Activated CD8-positive, alpha-beta T cell treated with anti-CD3 and anti-CD28 coated beads for 36 hours (primary cell): ENCODE data around the gene HEATR1. TPM values are rescaled to one million over a fixed set of nuclear protein-coding genes. Genes with fewer than 3 reads are reported as not detected.
"Not testable (repeated sequence)": the region's sequence is repeated elsewhere in the genome, so short reads cannot be mapped to it uniquely, and the experiment has no call there.

Source experiments
- ATAC-seq: fragments of 200-7000 bp; cut with Tn5 transposase; one replicate; pipeline ENCODE4 v1.10.0; 2021; ENCODE audit warnings: mild to moderate bottlenecking, moderate library complexity
- CTCF ChIA-PET: fragments of 350-600 bp; sonication (Branson Sonifier 250); formaldehyde crosslinking; loops from one replicate; lab custom pipeline; 2021; ENCODE audit warnings: antibody characterized with exemption; lab: Charles Lee
- POLR2A ChIA-PET: fragments of 350-600 bp; sonication (Branson Sonifier 250); formaldehyde crosslinking; loops from one replicate; lab custom pipeline; 2021; ENCODE audit warnings: antibody characterized with exemption; lab: Charles Lee
- DNase-seq: peaks from one replicate; pipeline ENCODE4 v3.0.0-alpha.2; 2020
- H3K27ac Mint-ChIP-seq: one replicate; pipeline ENCODE4 v1.8.0; 2021; ENCODE audit warnings: mild to moderate bottlenecking, mixed read lengths
- H3K27me3 Mint-ChIP-seq: one replicate; pipeline ENCODE4 v1.8.0; 2021; ENCODE audit warnings: mixed read lengths
- H3K36me3 Mint-ChIP-seq: one replicate; pipeline ENCODE4 v1.8.0; 2021; ENCODE audit warnings: low read depth, mixed read lengths
- H3K4me1 Mint-ChIP-seq: one replicate; pipeline ENCODE4 v1.8.0; 2021; ENCODE audit warnings: low read depth, mixed read lengths
- H3K4me3 Mint-ChIP-seq: one replicate; pipeline ENCODE4 v1.8.0; 2021; ENCODE audit warnings: mild to moderate bottlenecking, moderate library complexity, mixed read lengths
- H3K9me3 Mint-ChIP-seq: one replicate; pipeline ENCODE4 v1.8.0; 2021; ENCODE audit warnings: mixed read lengths
- intact Hi-C: fragments of 100-400 bp; cut with micrococcal nuclease; formaldehyde crosslinking; loops from one replicate; pipeline ENCODE4 v1.10.0; 2022
- total RNA-seq, 2 experiments: library from RNA; stranded (reverse); gene quantifications; one replicate each; pipeline ENCODE4 v1.2.3, GENCODE V29; 2021
- TF ChIP-seq, protein P1 (sequence below): fragments of 200-600 bp; IDR thresholded peaks from one replicate; pipeline ENCODE4 v1.8.0; 2022; ENCODE audit warnings: antibody characterized with exemption, mild to moderate bottlenecking

The HEATR1 gene
- total RNA-seq, 2 experiments from 2014 or later: 80.9 to 81.7 TPM

DNA sequence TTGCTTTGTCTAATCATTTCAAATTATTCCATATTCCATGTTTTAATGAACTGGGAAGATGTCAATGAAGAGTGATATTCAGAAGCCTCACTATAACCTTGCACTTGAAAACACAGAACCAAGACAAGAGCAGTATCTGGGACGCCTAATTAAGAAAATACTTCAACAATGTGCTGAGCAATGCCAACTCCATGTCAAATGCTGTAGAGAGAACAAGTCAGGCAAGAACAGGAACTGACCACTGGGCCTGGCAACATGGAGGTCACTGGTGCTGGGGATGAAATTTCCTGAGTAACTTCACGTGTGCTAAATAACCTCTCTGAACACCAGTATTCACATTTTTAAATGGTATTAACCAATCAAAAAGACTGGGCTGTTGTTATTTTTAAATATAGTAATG lies 22.8 kb downstream of the HEATR1 start:
- TF ChIP-seq, protein P1, sequence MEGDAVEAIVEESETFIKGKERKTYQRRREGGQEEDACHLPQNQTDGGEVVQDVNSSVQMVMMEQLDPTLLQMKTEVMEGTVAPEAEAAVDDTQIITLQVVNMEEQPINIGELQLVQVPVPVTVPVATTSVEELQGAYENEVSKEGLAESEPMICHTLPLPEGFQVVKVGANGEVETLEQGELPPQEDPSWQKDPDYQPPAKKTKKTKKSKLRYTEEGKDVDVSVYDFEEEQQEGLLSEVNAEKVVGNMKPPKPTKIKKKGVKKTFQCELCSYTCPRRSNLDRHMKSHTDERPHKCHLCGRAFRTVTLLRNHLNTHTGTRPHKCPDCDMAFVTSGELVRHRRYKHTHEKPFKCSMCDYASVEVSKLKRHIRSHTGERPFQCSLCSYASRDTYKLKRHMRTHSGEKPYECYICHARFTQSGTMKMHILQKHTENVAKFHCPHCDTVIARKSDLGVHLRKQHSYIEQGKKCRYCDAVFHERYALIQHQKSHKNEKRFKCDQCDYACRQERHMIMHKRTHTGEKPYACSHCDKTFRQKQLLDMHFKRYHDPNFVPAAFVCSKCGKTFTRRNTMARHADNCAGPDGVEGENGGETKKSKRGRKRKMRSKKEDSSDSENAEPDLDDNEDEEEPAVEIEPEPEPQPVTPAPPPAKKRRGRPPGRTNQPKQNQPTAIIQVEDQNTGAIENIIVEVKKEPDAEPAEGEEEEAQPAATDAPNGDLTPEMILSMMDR: no peak

DNA sequence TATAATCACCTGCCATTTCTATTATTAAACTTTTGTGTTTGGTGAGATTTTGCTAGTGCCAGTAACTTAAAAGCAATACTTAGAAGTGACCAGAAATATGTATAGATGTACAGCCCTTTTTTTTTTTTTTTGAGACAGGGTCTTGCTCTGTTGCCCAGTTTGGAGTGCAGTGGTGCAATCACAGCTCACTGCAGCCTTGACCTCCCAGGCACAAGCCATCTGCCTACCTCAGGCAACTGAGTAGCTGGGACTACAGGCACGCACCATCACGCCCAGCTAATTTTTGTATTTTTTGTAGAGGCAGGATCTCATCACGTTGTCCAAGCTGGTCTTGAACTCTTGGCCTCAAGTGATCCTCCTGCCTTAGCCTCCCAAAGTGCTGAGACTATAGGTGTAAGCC lies 23.9 kb downstream of the HEATR1 start:
- H3K36me3 Mint-ChIP-seq: peaks cover 57% of the 10 kb centered on the region
- H3K9me3 Mint-ChIP-seq, H3K4me3 Mint-ChIP-seq, H3K27ac Mint-ChIP-seq, DNase-seq, H3K27me3 Mint-ChIP-seq, H3K4me1 Mint-ChIP-seq, CTCF ChIA-PET, ATAC-seq, intact Hi-C loops: not testable (repeated sequence)
- POLR2A ChIA-PET: interaction anchor here (0.7 kb wide), 1 partner anchor 1441 kb away, joined by 3 read pairs; no protein-coding TSS in a partner anchor

More for the DNA sequence above, 22.8 kb downstream of the HEATR1 start:
- Mint-ChIP-seq H3K9me3 (no peaks in the 10 kb centered on the region), H3K4me3 (no peak overlapping the region), H3K36me3 (peaks cover 56% of the 10 kb centered on the region), H3K4me1 (no peaks in the 10 kb centered on the region), H3K27me3 (no peaks in the 10 kb centered on the region), H3K27ac (no peak overlapping the region)
- ChIA-PET POLR2A (no interaction called here), CTCF (no interaction called here)
- ATAC-seq (no peak), DNase-seq (no peak)
- intact Hi-C loops: no loop called here

- H3K27ac Mint-ChIP-seq: no peak overlapping the region
- ATAC-seq (no peak), DNase-seq (no peak)
- TF ChIP-seq, protein P1: no peak
- H3K4me1 Mint-ChIP-seq: no peaks in the 10 kb centered on the region
- peaks cover 52% of the 10 kb centered on the region for H3K36me3 Mint-ChIP-seq
- ChIA-PET CTCF (no interaction called here), POLR2A (no interaction called here)
- H3K9me3 Mint-ChIP-seq: no peaks in the 10 kb centered on the region
- H3K4me3 Mint-ChIP-seq: no peak overlapping the region
- intact Hi-C loops: no loop called here
- no peaks in the 10 kb centered on the region for H3K27me3 Mint-ChIP-seq
These were observed 25.7 kb downstream of the HEATR1 start for GRCh38 chr1:236578661-236579060.

DNA sequence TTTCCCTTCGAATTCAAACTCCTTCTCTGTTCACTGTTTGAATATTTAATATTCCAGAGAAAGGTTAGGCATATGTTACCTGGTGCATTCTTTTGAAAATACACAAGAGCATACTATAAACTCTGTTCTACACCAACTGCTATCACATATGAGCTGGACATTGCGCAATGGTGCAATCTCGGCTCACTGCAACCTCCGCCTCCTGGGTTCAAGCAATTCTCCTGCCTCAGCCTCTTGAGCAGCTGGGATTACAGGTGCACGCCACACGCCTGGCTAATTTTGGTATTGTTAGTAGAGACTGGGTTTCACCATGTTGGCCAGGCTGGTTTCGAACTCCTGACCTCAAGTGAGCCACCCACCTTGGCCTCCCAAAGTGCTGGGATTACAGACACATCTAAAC lies 27.3 kb downstream of the HEATR1 start:
- H3K4me3 Mint-ChIP-seq, ATAC-seq, DNase-seq, H3K4me1 Mint-ChIP-seq, H3K9me3 Mint-ChIP-seq, H3K27me3 Mint-ChIP-seq, POLR2A ChIA-PET, intact Hi-C loops, H3K27ac Mint-ChIP-seq: not testable (repeated sequence)
- peaks cover 53% of the 10 kb centered on the region for H3K36me3 Mint-ChIP-seq
- CTCF ChIA-PET: interaction anchor here (1.0 kb wide), 1 partner anchor 12 kb away, joined by 3 read pairs; no protein-coding TSS in a partner anchor

DNA sequence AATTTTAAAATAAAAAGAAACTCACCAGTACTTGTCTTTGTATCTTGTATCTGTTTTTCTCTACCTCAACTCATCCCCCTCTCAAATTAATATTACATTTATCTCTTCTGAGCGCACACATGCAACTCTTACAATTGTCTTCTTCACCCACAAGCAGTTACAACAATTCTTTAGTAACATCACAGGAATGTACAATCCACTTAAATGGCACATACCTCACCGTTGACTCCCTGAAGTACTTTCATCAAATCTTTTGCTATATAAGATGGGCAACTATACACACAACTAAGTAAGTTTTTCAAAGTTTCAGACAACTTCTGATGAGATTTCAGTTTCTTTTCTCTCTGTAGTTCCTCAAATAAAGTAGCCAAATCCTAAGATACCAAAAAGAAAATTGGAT lies 28.3 kb downstream of the HEATR1 start:
- ATAC-seq (no peak), DNase-seq (no peak)
- Mint-ChIP-seq H3K4me3 (no peak overlapping the region), H3K9me3 (no peaks in the 10 kb centered on the region), H3K27me3 (no peaks in the 10 kb centered on the region), H3K36me3 (peaks cover 48% of the 10 kb centered on the region), H3K4me1 (no peaks in the 10 kb centered on the region), H3K27ac (no peak overlapping the region)
- ChIA-PET POLR2A (no interaction called here), CTCF (no interaction called here)
- intact Hi-C loops: no loop called here
- TF ChIP-seq, protein P1: no peak

GRCh38 chr1:236575523-236575922 lies 28.8 kb downstream of the HEATR1 start:
- Mint-ChIP-seq H3K4me1 (no peaks in the 10 kb centered on the region), H3K4me3 (no peak overlapping the region), H3K9me3 (no peaks in the 10 kb centered on the region), H3K36me3 (peaks cover 45% of the 10 kb centered on the region), H3K27me3 (no peaks in the 10 kb centered on the region), H3K27ac (no peak overlapping the region)
- ChIA-PET POLR2A (no interaction called here), CTCF (no interaction called here)
- TF ChIP-seq, protein P1: no peak
- ATAC-seq (no peak), DNase-seq (no peak)
- intact Hi-C loops: no loop called here
